ENCODE data around the gene PCDHB7. TPM values are rescaled to one million over a fixed set of nuclear protein-coding genes. Genes with fewer than 3 reads are reported as not detected.
"Not testable (repeated sequence)": the region's sequence is repeated elsewhere in the genome, so short reads cannot be mapped to it uniquely, and the experiment has no call there.

The PCDHB7 gene
- total RNA-seq, 1 donor from 2014 or later = 2.4 TPM

- DNase-seq (ENCODE audit: extremely low read depth, low read depth, low spot score) = not testable (repeated sequence)
Observed at GRCh38 chr5:141179876-141180275, 7.4 kb downstream of the PCDHB7 start.

- no peak for DNase-seq (ENCODE audit: extremely low read depth, low read depth, low spot score)
Observed at GRCh38 chr5:141180313-141180712, 7.9 kb downstream of the PCDHB7 start.

GRCh38 chr5:141182248-141182647 lies 9.8 kb downstream of the PCDHB7 start, which contains the start of gene PCDHB16:
PCDHB16 (plus strand) TSS chr5:141182387; CDS start chr5:141182560, 173 bp downstream.
- DNase-seq (ENCODE audit: extremely low read depth, low read depth, low spot score) = no peak

- DNase-seq (ENCODE audit: extremely low read depth, low read depth, low spot score) = not testable (repeated sequence)
Observed at GRCh38 chr5:141184117-141184855, 11.8 kb downstream of the PCDHB7 start.

- no peak for DNase-seq (ENCODE audit: extremely low read depth, low read depth, low spot score)
Observed at GRCh38 chr5:141186897-141187512, 14.6 kb downstream of the PCDHB7 start, which contains the start of gene PCDHB9. PCDHB9 (plus strand) TSS chr5:141187161; CDS start chr5:141187319, 158 bp downstream.

GRCh38 chr5:141188682-141189081 lies 16.2 kb downstream of the PCDHB7 start:
- not testable (repeated sequence) for DNase-seq (ENCODE audit: extremely low read depth, low read depth, low spot score)

- DNase-seq (ENCODE audit: extremely low read depth, low read depth, low spot score) = not testable (repeated sequence)
Observed at GRCh38 chr5:141189131-141189530, 16.7 kb downstream of the PCDHB7 start.

GRCh38 chr5:141192110-141192725 lies 19.8 kb downstream of the PCDHB7 start, which contains the start of gene PCDHB10:
PCDHB10 (plus strand) TSS chr5:141192353; CDS start chr5:141192553, 200 bp downstream.
- no peak for DNase-seq (ENCODE audit: extremely low read depth, low read depth, low spot score)

- not testable (repeated sequence) for DNase-seq (ENCODE audit: extremely low read depth, low read depth, low spot score)
Observed at GRCh38 chr5:141194332-141194731, 21.9 kb downstream of the PCDHB7 start.

- no peak for DNase-seq (ENCODE audit: extremely low read depth, low read depth, low spot score)
Observed at GRCh38 chr5:141196363-141196762, 23.9 kb downstream of the PCDHB7 start.

- DNase-seq (ENCODE audit: extremely low read depth, low read depth, low spot score) = no peak
Observed at GRCh38 chr5:141199359-141200235, 27.2 kb downstream of the PCDHB7 start, which contains the start of gene PCDHB11. PCDHB11 (plus strand) TSS chr5:141199627; CDS start chr5:141199775, 148 bp downstream.

- DNase-seq (ENCODE audit: extremely low read depth, low read depth, low spot score) = not testable (repeated sequence)
Observed at GRCh38 chr5:141201126-141201525, 28.7 kb downstream of the PCDHB7 start.

GRCh38 chr5:141201646-141202045 lies 29.2 kb downstream of the PCDHB7 start:
- not testable (repeated sequence) for DNase-seq (ENCODE audit: extremely low read depth, low read depth, low spot score)

- no peak for DNase-seq (ENCODE audit: extremely low read depth, low read depth, low spot score)
Observed at GRCh38 chr5:141208478-141208877, 36.0 kb downstream of the PCDHB7 start, which contains the start of gene PCDHB12. PCDHB12 (plus strand) TSS chr5:141208719; CDS start chr5:141208908, 189 bp downstream.

GRCh38 chr5:141210281-141210680 lies 37.8 kb downstream of the PCDHB7 start:
- DNase-seq (ENCODE audit: extremely low read depth, low read depth, low spot score) = not testable (repeated sequence)

- not testable (repeated sequence) for DNase-seq (ENCODE audit: extremely low read depth, low read depth, low spot score)
Observed at GRCh38 chr5:141210849-141211248, 38.4 kb downstream of the PCDHB7 start.

GRCh38 chr5:141213656-141214339 lies 41.4 kb downstream of the PCDHB7 start, which contains the start of gene PCDHB13:
PCDHB13 (plus strand) TSS chr5:141213919; CDS start chr5:141214124, 205 bp downstream.
- DNase-seq (ENCODE audit: extremely low read depth, low read depth, low spot score) = not testable (repeated sequence)

- DNase-seq (ENCODE audit: extremely low read depth, low read depth, low spot score) = not testable (repeated sequence)
Observed at GRCh38 chr5:141214583-141214982, 42.1 kb downstream of the PCDHB7 start.

- DNase-seq (ENCODE audit: extremely low read depth, low read depth, low spot score) = not testable (repeated sequence)
Observed at GRCh38 chr5:141215504-141215903, 43.1 kb downstream of the PCDHB7 start.
